GM23248 (cell line): ENCODE results near the gene LRRN4CL. TPM values are rescaled to one million over a fixed set of nuclear protein-coding genes. Genes with fewer than 3 reads are reported as not detected.
A peak's percentile ranks its signal among the peaks of the same experiment; 100 is the strongest.
"Not testable (repeated sequence)": the region's sequence is repeated elsewhere in the genome, so short reads cannot be mapped to it uniquely, and the experiment has no call there.

Experiments
- DNase-seq: peaks from one replicate; pipeline ENCODE4 v3.0.0-alpha.2; 2015
- H2AFZ ChIP-seq: fragments of 200-600 bp; sonication (generic); 2 replicates; pipeline ENCODE4 v1.6.1; 2016; ENCODE audit warnings: antibody characterized with exemption
- H3F3A ChIP-seq: fragments of 200-600 bp; sonication (generic); 2 replicates; pipeline ENCODE4 v1.6.1; 2016; ENCODE audit warnings: mild to moderate bottlenecking, antibody characterized with exemption, mixed run types; ENCODE audit not compliant: insufficient read depth
- H3K27ac ChIP-seq: fragments of 200-600 bp; sonication (generic); 2 replicates; pipeline ENCODE4 v1.5.1; 2016; ENCODE audit warnings: mild to moderate bottlenecking
- H3K27me3 ChIP-seq: fragments of 200-600 bp; sonication (generic); replicated peaks from 2 replicates; pipeline ENCODE4 v1.6.1; 2016; ENCODE audit warnings: mild to moderate bottlenecking; ENCODE audit not compliant: insufficient read depth
- H3K36me3 ChIP-seq: fragments of 200-600 bp; sonication (generic); 2 replicates; pipeline ENCODE4 v1.6.1; 2016; ENCODE audit warnings: low read depth, mild to moderate bottlenecking
- H3K4me1 ChIP-seq: fragments of 200-600 bp; sonication (generic); 2 replicates; pipeline ENCODE4 v1.6.1; 2016; ENCODE audit warnings: mild to moderate bottlenecking; ENCODE audit not compliant: insufficient read depth
- H3K4me2 ChIP-seq: fragments of 200-600 bp; sonication (generic); one replicate; pipeline ENCODE4 v1.6.1; 2016; ENCODE audit warnings: mild to moderate bottlenecking; ENCODE audit not compliant: unreplicated experiment
- H3K4me3 ChIP-seq: fragments of 200-600 bp; sonication (generic); 2 replicates; pipeline ENCODE4 v1.5.1; 2016; ENCODE audit warnings: mild to moderate bottlenecking
- H3K79me2 ChIP-seq: fragments of 200-600 bp; sonication (generic); 2 replicates; pipeline ENCODE4 v1.6.1; 2016; ENCODE audit warnings: mild to moderate bottlenecking; ENCODE audit not compliant: insufficient read depth
- H3K9ac ChIP-seq: fragments of 200-600 bp; sonication (generic); 2 replicates; pipeline ENCODE4 v1.6.1; 2016; ENCODE audit warnings: mild to moderate bottlenecking
- H3K9me2 ChIP-seq: fragments of 200-600 bp; sonication (generic); 2 replicates; pipeline ENCODE4 v1.6.1; 2016; ENCODE audit warnings: mixed run types, mild to moderate bottlenecking, moderate library complexity; ENCODE audit not compliant: insufficient read depth
- H3K9me3 ChIP-seq: fragments of 200-600 bp; sonication (generic); one replicate; pipeline ENCODE4 v1.6.1; 2017; ENCODE audit warnings: low read depth
- H4K20me1 ChIP-seq: fragments of 200-600 bp; sonication (generic); 2 replicates; pipeline ENCODE4 v1.6.0; 2016; ENCODE audit not compliant: insufficient read depth
- EZH2 ChIP-seq: fragments of 200-600 bp; sonication (generic); IDR thresholded peaks from 2 replicates; pipeline ENCODE4 v1.6.1; 2018; ENCODE audit warnings: antibody characterized with exemption, mild to moderate bottlenecking; ENCODE audit not compliant: insufficient read depth, poor library complexity, severe bottlenecking
- EZH2phosphoT487 ChIP-seq: fragments of 200-600 bp; sonication (generic); IDR thresholded peaks from 2 replicates; pipeline ENCODE4 v1.6.1; 2018; ENCODE audit warnings: antibody characterized with exemption, moderate library complexity, mild to moderate bottlenecking, low read depth; ENCODE audit not compliant: insufficient read depth
- WGBS, 2 experiments: methylation state at CpG; one replicate each; pipeline ENCODE4 v1.1.6; 2015 to 2017; ENCODE audit warnings: low lambda C conversion rate in 2 of 2, low coverage in 1 of 2; ENCODE audit errors: missing lambda C conversion rate in 2 of 2; 5-methylcytosine and 5-hydroxymethylcytosine counted together
- in situ Hi-C: fragments of 300-500 bp; cut with MboI; formaldehyde crosslinking; loops from 2 replicates; pipeline ENCODE4 v1.15.0; 2020
- polyA plus RNA-seq: library from polyadenylated mRNA; unstranded; fragments of >200 nt; fragmentation: Nextera tagmentation; extraction: Ambion mirVana; gene quantifications from 2 replicates; pipeline ENCODE4 v1.2.1, GENCODE V29; 2016
- total RNA-seq: library from RNA; depleted of rRNA; stranded (reverse); fragments of >200 nt; shearing (Covaris generic); gene quantifications from 2 replicates; pipeline ENCODE4 v1.2.3, GENCODE V29; 2014

The LRRN4CL gene
- total and polyA plus RNA-seq, 2 experiments from 2014 or later: 2.3 to 6.9 TPM

- Histone ChIP-seq H3K9me2 (no peaks in the 10 kb centered on the region), H3K27ac (peak overlapping the region; percentile 72), H3F3A (peaks cover 20% of the 10 kb centered on the region), H3K9ac (peak overlapping the region; percentile 87), H3K27me3 (no peaks in the 10 kb centered on the region), H3K36me3 (0 out of 2 replicates have a peak, but pooled peaks cover 5% of the 10 kb centered on the region), H3K4me2 (peak overlapping the region; percentile 88), H2AFZ (peak overlapping the region; percentile 84), H4K20me1 (no peaks in the 10 kb centered on the region), H3K4me3 (peak overlapping the region; percentile 84), H3K4me1 (peaks cover 12% of the 10 kb centered on the region), H3K9me3 (no peaks in the 10 kb centered on the region), H3K79me2 (peaks cover 47% of the 10 kb centered on the region)
- in situ Hi-C loops: no loop called here
- DNase-seq: peak; percentile 71
- TF ChIP-seq EZH2phosphoT487 (no peak), EZH2 (no peak)
- 3% methylated on average over 36 of the region's 36 CpGs for WGBS, 2 experiments
Measured at GRCh38 chr11:62664405-62665074, 24.8 kb downstream of the LRRN4CL start.

GRCh38 chr11:62656796-62657429 is 32.4 kb downstream of the LRRN4CL start:
- in situ Hi-C loops: no loop called here
- Histone ChIP-seq H3K9me2 (no peaks in the 10 kb centered on the region), H3K27ac (no peak overlapping the region), H3K9ac (no peak overlapping the region), H3K36me3 (no peaks in the 10 kb centered on the region), H3K4me2 (no peak overlapping the region), H4K20me1 (no peaks in the 10 kb centered on the region), H2AFZ (peak overlapping the region; percentile 5; the same call in 1 of the 2 replicates), H3K4me3 (no peak overlapping the region), H3K79me2 (peaks cover 12% of the 10 kb centered on the region), H3F3A (no peaks in the 10 kb centered on the region), H3K9me3 (no peaks in the 10 kb centered on the region), H3K4me1 (peaks cover 5% of the 10 kb centered on the region), H3K27me3 (no peaks in the 10 kb centered on the region)
- no peak for TF ChIP-seq EZH2
- TF ChIP-seq EZH2phosphoT487: no peak
- DNase-seq: no peak
- WGBS, 2 experiments: 46 to 61% methylated on average over 5 of the region's 5 CpGs

- no peak for DNase-seq
- Histone ChIP-seq H3K4me3 (no peak overlapping the region), H3F3A (no peaks in the 10 kb centered on the region), H3K36me3 (no peaks in the 10 kb centered on the region), H3K9me2 (no peaks in the 10 kb centered on the region), H3K9me3 (no peaks in the 10 kb centered on the region), H3K9ac (no peak overlapping the region), H3K4me2 (no peak overlapping the region), H3K4me1 (peaks cover 11% of the 10 kb centered on the region), H3K27ac (no peak overlapping the region), H2AFZ (0 out of 2 replicates have a peak overlapping the region, but pooled peaks have one; percentile 27), H3K79me2 (peaks cover 38% of the 10 kb centered on the region), H4K20me1 (no peaks in the 10 kb centered on the region), H3K27me3 (no peaks in the 10 kb centered on the region)
- in situ Hi-C loops: no loop called here
- TF ChIP-seq EZH2 (no peak), EZH2phosphoT487 (no peak)
- WGBS, 2 experiments: 97 to 99% methylated on average over 11 of the region's 11 CpGs
Measured at GRCh38 chr11:62654297-62654696, 35.0 kb downstream of the LRRN4CL start.

GRCh38 chr11:62652161-62653006 is 36.9 kb downstream of the LRRN4CL start:
- Histone ChIP-seq H3K9me3 (no peaks in the 10 kb centered on the region), H4K20me1 (no peaks in the 10 kb centered on the region), H3K9me2 (no peaks in the 10 kb centered on the region), H3K4me2 (peak overlapping the region; percentile 96), H3K27ac (peak overlapping the region; percentile 86), H3K4me3 (peak overlapping the region; percentile 92), H3K36me3 (no peaks in the 10 kb centered on the region), H3F3A (peaks cover 3% of the 10 kb centered on the region; the same call in 1 of the 2 replicates), H3K79me2 (peaks cover 43% of the 10 kb centered on the region), H3K27me3 (no peaks in the 10 kb centered on the region), H3K4me1 (peaks cover 12% of the 10 kb centered on the region), H2AFZ (peak overlapping the region; percentile 100), H3K9ac (peak overlapping the region; percentile 91)
- no peak for TF ChIP-seq EZH2phosphoT487
- no peak for TF ChIP-seq EZH2
- WGBS, 2 experiments: 29 to 30% methylated on average over 16 of the region's 16 CpGs
- in situ Hi-C loops: no loop called here
- peak; percentile 52 for DNase-seq

- in situ Hi-C loops, H3K9me2 ChIP-seq, H3K27ac ChIP-seq, H2AFZ ChIP-seq, H3K4me2 ChIP-seq, DNase-seq, H3K4me3 ChIP-seq, H4K20me1 ChIP-seq, H3K36me3 ChIP-seq, H3K9me3 ChIP-seq, H3K9ac ChIP-seq, H3K27me3 ChIP-seq: not testable (repeated sequence)
- Histone ChIP-seq H3K4me1 (peaks cover 19% of the 10 kb centered on the region), H3F3A (peaks cover 10% of the 10 kb centered on the region; the same call in 1 of the 2 replicates), H3K79me2 (peaks cover 54% of the 10 kb centered on the region)
- WGBS, 2 experiments: 94% methylated on average over 12 of the region's 12 CpGs
Measured at GRCh38 chr11:62650283-62650682, 39.0 kb downstream of the LRRN4CL start.
